GM13976 (cell line): ENCODE results near the gene UBAC2.

ENCODE experiments used
- DNase-seq: peaks from one replicate; pipeline ENCODE4 v3.0.0; 2012; ENCODE audit warnings: low spot score
- CTCF ChIP-seq: IDR thresholded peaks from 2 replicates; pipeline ENCODE4 v1.5.1; 2012; ENCODE audit warnings: borderline replicate concordance, mild to moderate bottlenecking; ENCODE audit not compliant: insufficient read depth; ENCODE audit errors: extremely low read depth, missing control alignments, control extremely low read depth
- in situ Hi-C: fragments of 300-500 bp; cut with MboI; formaldehyde crosslinking; loops from one replicate; pipeline ENCODE4 v1.12.0; 2022; ENCODE audit warnings: low sequenced_read_pairs, mixed read lengths, inconsistent platforms; ENCODE audit not compliant: unreplicated experiment

Gene UBAC2

DNA sequence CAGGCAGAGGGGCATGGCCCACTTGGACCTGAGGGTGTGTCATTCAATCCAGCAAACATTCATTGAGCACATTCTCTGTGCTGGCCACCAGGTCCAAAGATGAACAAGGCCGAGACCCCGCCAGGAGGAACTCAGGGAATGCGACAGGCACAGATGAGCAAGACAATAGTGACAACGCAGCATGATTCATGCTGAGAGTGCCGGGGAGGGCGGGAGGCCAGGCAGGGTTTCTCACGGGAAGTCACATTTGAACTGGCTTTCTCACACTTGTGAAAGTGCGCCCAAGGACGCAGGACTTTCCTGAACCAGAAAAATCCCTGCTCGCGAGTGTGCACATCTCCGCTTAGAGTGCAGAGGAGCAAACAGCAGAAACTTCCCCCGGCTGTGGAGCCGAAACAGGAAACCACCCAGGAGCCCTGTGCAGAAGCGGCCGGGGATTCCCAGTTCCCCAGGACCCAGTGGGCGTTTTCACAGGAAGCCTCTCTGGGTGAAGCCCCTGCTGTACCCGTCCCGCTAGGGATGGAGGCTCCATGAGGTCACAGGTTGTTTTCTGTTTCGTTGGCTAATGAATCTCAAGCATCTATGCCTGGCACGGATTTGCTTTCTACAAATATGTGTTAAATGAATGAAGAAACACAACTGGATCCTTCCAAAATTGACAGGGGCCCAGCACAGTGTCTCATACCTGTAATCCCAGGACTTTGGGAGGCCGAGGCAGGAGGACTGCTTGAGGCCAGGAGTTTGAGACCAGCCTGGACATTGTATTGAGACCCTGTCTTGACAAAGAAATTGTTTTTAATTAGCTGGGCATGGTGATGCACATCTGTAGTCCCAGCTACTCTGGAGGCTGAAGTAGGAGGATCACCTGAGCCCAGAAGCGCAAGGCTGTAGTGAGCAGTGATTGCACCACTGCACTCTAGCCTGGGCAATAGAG, 232.2 kb downstream of the UBAC2 start:
- TF ChIP-seq CTCF: no peak
- peak; percentile 81 for DNase-seq
- in situ Hi-C loops: loop anchor here (10.0 kb wide), 1 partner anchor 48 kb away; no protein-coding TSS in a partner anchor

GRCh38 chr13:99433543-99434075, 233.0 kb downstream of the UBAC2 start:
- no peak for DNase-seq
- in situ Hi-C loops: loop anchor here (10.0 kb wide), 1 partner anchor 49 kb away; no protein-coding TSS in a partner anchor
- TF ChIP-seq CTCF: no peak

- in situ Hi-C loops: loop anchor here (10.0 kb wide), 1 partner anchor 50 kb away; no protein-coding TSS in a partner anchor
Measured at GRCh38 chr13:99434258-99434788, 233.7 kb downstream of the UBAC2 start.

GRCh38 chr13:99435116-99435515, 234.5 kb downstream of the UBAC2 start:
- DNase-seq: no peak
- TF ChIP-seq CTCF: no peak
- in situ Hi-C loops: loop anchor here (5.0 to 10.0 kb wide), 2 partner anchors 50 to 168 kb away; no protein-coding TSS in a partner anchor

More at GRCh38 chr13:99434258-99434788, 233.7 kb downstream of the UBAC2 start:
- no peak for TF ChIP-seq CTCF
- no peak for DNase-seq

DNA sequence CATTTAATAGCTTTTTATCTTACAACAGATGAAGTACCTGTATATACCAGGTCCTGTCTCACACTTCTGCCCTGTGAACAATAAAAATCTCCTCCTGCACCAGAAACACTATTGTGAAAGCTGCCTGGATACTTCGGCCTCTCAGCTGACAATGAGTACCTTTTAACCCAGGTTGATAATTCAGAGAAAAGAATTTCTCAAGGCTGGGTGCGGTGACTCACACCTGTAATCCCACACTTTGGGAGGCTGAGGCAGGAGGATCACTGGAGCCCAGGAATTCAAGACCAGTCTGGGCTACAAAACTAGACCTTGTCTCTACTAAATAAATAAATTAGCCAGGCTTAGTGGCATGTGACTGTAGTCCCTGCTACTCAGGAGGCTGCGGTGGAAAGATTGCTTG, 235.3 kb downstream of the UBAC2 start:
- no peak for TF ChIP-seq CTCF
- in situ Hi-C loops: loop anchor here (5.0 to 10.0 kb wide), 2 partner anchors 51 to 169 kb away; no protein-coding TSS in a partner anchor

More for the DNA sequence above, 235.3 kb downstream of the UBAC2 start:
- DNase-seq: no peak
